Measurements from ENCODE around the gene ISL2.

GRCh38 chr15:76335307-76336253 is 993 bp upstream of the ISL2 start:
- TF ChIP-seq PPARA (CRISPR knock-in tag; IDR thresholded peaks at IDR 0.05; ENCODE audit: borderline replicate concordance), result no peak
- TF ChIP-seq ESRRG (CRISPR knock-in tag; IDR thresholded peaks at IDR 0.05), result no peak
- TF ChIP-seq, protein P1, sequence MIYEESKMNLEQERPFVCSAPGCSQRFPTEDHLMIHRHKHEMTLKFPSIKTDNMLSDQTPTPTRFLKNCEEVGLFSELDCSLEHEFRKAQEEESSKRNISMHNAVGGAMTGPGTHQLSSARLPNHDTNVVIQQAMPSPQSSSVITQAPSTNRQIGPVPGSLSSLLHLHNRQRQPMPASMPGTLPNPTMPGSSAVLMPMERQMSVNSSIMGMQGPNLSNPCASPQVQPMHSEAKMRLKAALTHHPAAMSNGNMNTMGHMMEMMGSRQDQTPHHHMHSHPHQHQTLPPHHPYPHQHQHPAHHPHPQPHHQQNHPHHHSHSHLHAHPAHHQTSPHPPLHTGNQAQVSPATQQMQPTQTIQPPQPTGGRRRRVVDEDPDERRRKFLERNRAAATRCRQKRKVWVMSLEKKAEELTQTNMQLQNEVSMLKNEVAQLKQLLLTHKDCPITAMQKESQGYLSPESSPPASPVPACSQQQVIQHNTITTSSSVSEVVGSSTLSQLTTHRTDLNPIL (CRISPR knock-in tag; IDR thresholded peaks at IDR 0.05; ENCODE audit: low read depth), result no peak
- no peak for TF ChIP-seq ARNTL (CRISPR knock-in tag; IDR thresholded peaks at IDR 0.05; ENCODE audit: borderline replicate concordance, low read depth)
- TF ChIP-seq BACH2 (CRISPR knock-in tag; IDR thresholded peaks at IDR 0.05; ENCODE audit: borderline replicate concordance), result no peak
- TF ChIP-seq ISL1 (CRISPR knock-in tag; IDR thresholded peaks at IDR 0.05), result no peak
